WTC11 (cell line): Measurements from ENCODE around the gene C10orf95.

ENCODE experiments used
- CTCF ChIP-seq: fragments of 200-600 bp; IDR thresholded peaks from 2 replicates; pipeline ENCODE4 v1.8.0; 2022; ENCODE audit warnings: antibody characterized with exemption
- E2F5 ChIP-seq: sonication (generic); formaldehyde crosslinking; IDR thresholded peaks from 2 replicates; pipeline ENCODE4 v1.8.1; 2022; ENCODE audit warnings: mild to moderate bottlenecking, moderate library complexity, missing genetic modification reagents
- IRF2 ChIP-seq: sonication (generic); formaldehyde crosslinking; IDR thresholded peaks from 2 replicates; pipeline ENCODE4 v1.8.0; 2022; ENCODE audit warnings: low read depth, missing genetic modification reagents, borderline replicate concordance
- USF2 ChIP-seq: sonication (generic); formaldehyde crosslinking; IDR thresholded peaks from 2 replicates; pipeline ENCODE4 v1.8.1; 2023; ENCODE audit warnings: mild to moderate bottlenecking, missing genetic modification reagents, moderate library complexity
- ZNF671 ChIP-seq: fragments of 250-450 bp; sonication (Bioruptor Pico); IDR thresholded peaks from 2 replicates; pipeline ENCODE4 v1.8.0; 2021; ENCODE audit warnings: mild to moderate bottlenecking

- TF ChIP-seq CTCF, result no peak
- no peak for TF ChIP-seq E2F5 (CRISPR knock-in tag)
- no peak for TF ChIP-seq USF2
- no peak for TF ChIP-seq ZNF671 (CRISPR knock-in tag)
- TF ChIP-seq IRF2 (CRISPR knock-in tag), result no peak
These were observed 31.1 kb downstream of the C10orf95 start for GRCh38 chr10:102420181-102420713.
